Left hindlimb (tissue), 1 donor: Measurements from ENCODE around the gene LRP2.
A peak's percentile ranks its signal among the peaks of the same experiment; 100 is the strongest.

Experiments used
- DNase-seq: peaks from one replicate; pipeline ENCODE4 v3.0.0-alpha.2; 2018

Gene LRP2

GRCh38 chr2:169116993-169117392 is 245.3 kb downstream of the LRP2 start:
- no peak for DNase-seq

GRCh38 chr2:169116327-169116726 is 246.0 kb downstream of the LRP2 start:
- no peak for DNase-seq

GRCh38 chr2:169114056-169114455 is 248.3 kb downstream of the LRP2 start:
- DNase-seq = no peak

GRCh38 chr2:169112841-169113240 is 249.5 kb downstream of the LRP2 start:
- no peak for DNase-seq

- no peak for DNase-seq
These were observed 251.4 kb downstream of the LRP2 start for GRCh38 chr2:169110916-169111315.

- no peak for DNase-seq
These were observed 251.9 kb downstream of the LRP2 start for GRCh38 chr2:169110419-169110818.

- DNase-seq = peak; percentile 79
These were observed 252.6 kb downstream of the LRP2 start for GRCh38 chr2:169109502-169110409.

- DNase-seq = no peak
These were observed 254.0 kb downstream of the LRP2 start for GRCh38 chr2:169108099-169108884.

GRCh38 chr2:169107645-169108044 is 254.7 kb downstream of the LRP2 start:
- no peak for DNase-seq

GRCh38 chr2:169106563-169107545 is 255.5 kb downstream of the LRP2 start:
- DNase-seq = no peak

- DNase-seq = no peak
These were observed 256.2 kb downstream of the LRP2 start for GRCh38 chr2:169106134-169106533.

GRCh38 chr2:169105476-169105875 is 256.9 kb downstream of the LRP2 start:
- no peak for DNase-seq

GRCh38 chr2:169104848-169105247 is 257.5 kb downstream of the LRP2 start:
- no peak for DNase-seq

- no peak for DNase-seq
These were observed 266.7 kb downstream of the LRP2 start for GRCh38 chr2:169095621-169096105.

- DNase-seq = no peak
These were observed 267.7 kb downstream of the LRP2 start for GRCh38 chr2:169094676-169095075.

GRCh38 chr2:169093535-169093934 is 268.8 kb downstream of the LRP2 start:
- DNase-seq = no peak

- no peak for DNase-seq
These were observed 270.4 kb downstream of the LRP2 start for GRCh38 chr2:169091761-169092519.

GRCh38 chr2:169091256-169091655 is 271.1 kb downstream of the LRP2 start:
- DNase-seq = no peak

- DNase-seq = no peak
These were observed 272.1 kb downstream of the LRP2 start for GRCh38 chr2:169090133-169090820.

- DNase-seq = no peak
These were observed 273.2 kb downstream of the LRP2 start for GRCh38 chr2:169089182-169089581.

- DNase-seq = no peak
These were observed 274.5 kb downstream of the LRP2 start for GRCh38 chr2:169087757-169088379.
